GM12892 (cell line): ENCODE measurements around the gene DPAGT1.

ENCODE experiments used
- DNase-seq: peaks from one replicate; pipeline ENCODE4 v3.0.0; 2011; ENCODE audit not compliant: insufficient read length
- FAIRE-seq: peaks from 2 replicates; lab custom pipeline; 2011; peaks lifted over from hg19 to GRCh38; lab: Jason Lieb, UNC
- POLR2A ChIP-seq: IDR thresholded peaks from 2 replicates; pipeline ENCODE4 v1.6.1; 2011; ENCODE audit warnings: low read depth, low read length, control low read depth
- POLR2AphosphoS5 ChIP-seq: IDR thresholded peaks from 2 replicates; pipeline ENCODE4 v1.6.1; 2011; ENCODE audit warnings: low read depth, low read length, control low read depth
- TAF1 ChIP-seq: IDR thresholded peaks from 2 replicates; pipeline ENCODE4 v1.6.1; 2011; ENCODE audit warnings: low read depth, mild to moderate bottlenecking, control low read depth, low read length, borderline replicate concordance

The DPAGT1 gene

GRCh38 chr11:119048644-119049043 lies 53.0 kb downstream of the DPAGT1 start:
- TF ChIP-seq TAF1 (no peak), POLR2A (no peak), POLR2AphosphoS5 (no peak)
- no peak for DNase-seq
- FAIRE-seq: no peak

DNA sequence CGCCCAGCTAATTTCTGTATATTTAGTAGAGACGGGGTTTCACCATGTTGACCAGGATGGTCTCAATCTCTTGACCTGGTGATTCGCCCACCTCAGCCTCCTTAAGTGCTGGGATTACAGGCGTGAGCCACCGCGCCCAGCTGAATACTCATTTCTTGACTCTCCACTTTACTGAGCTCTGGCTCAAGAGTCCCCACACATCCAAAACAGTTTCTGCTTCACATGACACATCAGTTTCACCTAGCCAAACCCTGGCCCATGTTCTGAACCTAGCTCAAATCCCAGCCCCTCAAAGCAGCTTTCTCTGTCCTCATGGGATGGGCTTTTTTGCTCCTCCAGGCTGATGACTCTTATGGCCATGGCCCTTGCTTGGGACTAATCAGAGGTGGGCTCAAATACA lies 54.4 kb downstream of the DPAGT1 start:
- FAIRE-seq (no peak), DNase-seq (no peak)
- TF ChIP-seq TAF1 (no peak), POLR2AphosphoS5 (no peak), POLR2A (no peak)
